Stomach (tissue), 4 donors: ENCODE data around the gene ZNF469.

Experiments used
- EP300 ChIP-seq: sonication (generic); formaldehyde crosslinking; IDR thresholded peaks from one replicate; pipeline ENCODE4 v1.6.1; 2017; ENCODE audit warnings: antibody characterized with exemption
- POLR2A ChIP-seq, 4 donors: fragments of 450-650 bp; IDR thresholded peaks; one replicate each; pipeline ENCODE4 v1.6.1; 2016; ENCODE audit warnings: antibody characterized with exemption in 4 of 4, control low read depth in 2 of 4, mild to moderate bottlenecking in 1 of 4, moderate library complexity in 1 of 4
- POLR2AphosphoS5 ChIP-seq, 3 donors: sonication (generic); formaldehyde crosslinking; IDR thresholded peaks; one replicate each; pipeline ENCODE4 v1.6.1; 2016; ENCODE audit warnings: antibody characterized with exemption in 3 of 3
- TF ChIP-seq, protein P1 (sequence below), 7 experiments: fragments of 450-650 bp in 4 of 7; fragments of 200-600 bp in 3 of 7; sonication (generic) in 3 of 7; IDR thresholded peaks; one replicate each; pipeline ENCODE4 v1.5.1; 2016 to 2019; ENCODE audit warnings: antibody characterized with exemption in 7 of 7, control low read depth in 2 of 7, mild to moderate bottlenecking in 1 of 7

DNA sequence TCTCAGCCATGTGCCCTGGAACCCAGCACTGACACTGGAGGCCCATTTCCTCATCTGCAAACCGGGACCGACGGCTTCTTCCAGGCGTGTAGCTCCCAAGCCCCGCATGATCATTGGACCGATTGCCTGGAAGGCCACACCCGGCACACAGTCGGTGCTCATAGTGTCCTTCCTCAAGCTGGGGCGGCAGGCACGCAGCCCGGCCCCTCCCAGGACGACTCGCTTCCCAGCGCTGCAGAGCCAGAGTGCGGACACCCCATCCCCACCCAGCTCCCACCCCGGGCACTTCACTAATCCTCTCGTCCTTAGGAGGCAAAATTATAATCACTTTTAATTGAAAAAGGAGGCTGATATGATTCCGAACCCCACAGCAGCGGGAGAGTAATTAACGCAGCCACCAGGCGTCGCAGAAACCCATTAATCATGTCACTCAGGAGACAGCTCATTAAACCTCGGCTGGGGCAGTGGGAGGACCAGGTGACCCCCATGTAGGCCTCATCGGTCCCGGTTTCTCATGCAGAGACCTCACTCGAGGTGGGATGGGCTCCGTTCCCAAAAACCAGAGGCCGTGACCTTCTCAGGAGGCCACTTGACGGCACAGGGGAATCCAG is 33.1 kb downstream of the ZNF469 start:
- TF ChIP-seq POLR2A (IDR thresholded peaks at IDR 0.05) (no peak), POLR2AphosphoS5 (IDR thresholded peaks at IDR 0.05) (no peak), EP300 (no peak)
- TF ChIP-seq, protein P1, sequence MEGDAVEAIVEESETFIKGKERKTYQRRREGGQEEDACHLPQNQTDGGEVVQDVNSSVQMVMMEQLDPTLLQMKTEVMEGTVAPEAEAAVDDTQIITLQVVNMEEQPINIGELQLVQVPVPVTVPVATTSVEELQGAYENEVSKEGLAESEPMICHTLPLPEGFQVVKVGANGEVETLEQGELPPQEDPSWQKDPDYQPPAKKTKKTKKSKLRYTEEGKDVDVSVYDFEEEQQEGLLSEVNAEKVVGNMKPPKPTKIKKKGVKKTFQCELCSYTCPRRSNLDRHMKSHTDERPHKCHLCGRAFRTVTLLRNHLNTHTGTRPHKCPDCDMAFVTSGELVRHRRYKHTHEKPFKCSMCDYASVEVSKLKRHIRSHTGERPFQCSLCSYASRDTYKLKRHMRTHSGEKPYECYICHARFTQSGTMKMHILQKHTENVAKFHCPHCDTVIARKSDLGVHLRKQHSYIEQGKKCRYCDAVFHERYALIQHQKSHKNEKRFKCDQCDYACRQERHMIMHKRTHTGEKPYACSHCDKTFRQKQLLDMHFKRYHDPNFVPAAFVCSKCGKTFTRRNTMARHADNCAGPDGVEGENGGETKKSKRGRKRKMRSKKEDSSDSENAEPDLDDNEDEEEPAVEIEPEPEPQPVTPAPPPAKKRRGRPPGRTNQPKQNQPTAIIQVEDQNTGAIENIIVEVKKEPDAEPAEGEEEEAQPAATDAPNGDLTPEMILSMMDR (IDR thresholded peaks at IDR 0.05): no peak
